Measurements from ENCODE around the gene XRCC3. TPM values are rescaled to one million over a fixed set of nuclear protein-coding genes. Genes with fewer than 3 reads are reported as not detected.

Gene XRCC3
- total and polyA plus RNA-seq, 2 of the 8 experiments (the other 6 are each of a cell fraction or from before 2014, with no cell fraction given), result 36.9 to 41.8 TPM

DNA sequence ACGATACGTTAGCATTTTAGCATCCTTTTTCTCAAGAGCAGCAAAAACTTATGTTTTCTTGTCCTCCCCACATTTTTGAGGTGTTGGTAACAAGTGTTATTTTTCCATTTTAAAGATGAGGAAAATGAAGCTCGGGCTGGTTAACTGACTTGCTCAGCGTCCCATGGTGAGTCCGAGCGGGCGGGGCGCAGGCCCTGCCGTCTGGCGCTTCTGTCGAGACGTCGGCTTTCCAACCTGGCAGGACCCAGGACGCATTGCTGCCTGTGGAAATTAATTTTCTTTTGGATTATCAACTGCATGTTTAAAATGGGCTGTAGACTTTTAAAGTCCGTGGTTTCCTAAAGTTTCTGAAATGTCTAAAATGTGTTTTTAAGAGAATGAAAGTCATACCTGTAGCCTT is 30.4 kb downstream of the XRCC3 start (continued):
- no peak for TF ChIP-seq USF2 (IDR thresholded peaks at IDR 0.05; ENCODE audit: low read length)
- TF ChIP-seq SP4 (IDR thresholded peaks at IDR 0.05; ENCODE audit: low read length), result no peak
- TF ChIP-seq EZH2 (IDR thresholded peaks at IDR 0.05; ENCODE audit: low read depth, low read length, severe bottlenecking), result no peak
- TF ChIP-seq CREB1 (IDR thresholded peaks at IDR 0.05), result no peak
- TF ChIP-seq, protein P1, sequence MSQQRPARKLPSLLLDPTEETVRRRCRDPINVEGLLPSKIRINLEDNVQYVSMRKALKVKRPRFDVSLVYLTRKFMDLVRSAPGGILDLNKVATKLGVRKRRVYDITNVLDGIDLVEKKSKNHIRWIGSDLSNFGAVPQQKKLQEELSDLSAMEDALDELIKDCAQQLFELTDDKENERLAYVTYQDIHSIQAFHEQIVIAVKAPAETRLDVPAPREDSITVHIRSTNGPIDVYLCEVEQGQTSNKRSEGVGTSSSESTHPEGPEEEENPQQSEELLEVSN (IDR thresholded peaks at IDR 0.05), result no peak

All from H1 (cell line).